Hepatocyte (in vitro differentiated cells): ENCODE measurements around the gene HMG20A. TPM values are rescaled to one million over a fixed set of nuclear protein-coding genes. Genes with fewer than 3 reads are reported as not detected.

Experiments used
- DNase-seq: peaks from one replicate; pipeline ENCODE4 v3.0.0-alpha.2; 2016; ENCODE audit warnings: low spot score
- H2AFZ ChIP-seq: fragments of 200-600 bp; sonication (generic); 2 replicates; pipeline ENCODE4 v1.6.0; 2016; ENCODE audit warnings: antibody characterized with exemption, mild to moderate bottlenecking
- H3K27ac ChIP-seq: fragments of 200-600 bp; sonication (generic); 2 replicates; pipeline ENCODE4 v1.5.1; 2016; ENCODE audit warnings: mild to moderate bottlenecking
- H3K27me3 ChIP-seq: fragments of 200-600 bp; sonication (generic); 2 replicates; pipeline ENCODE4 v1.6.1; 2016
- H3K36me3 ChIP-seq: fragments of 200-600 bp; sonication (generic); replicated peaks from 2 replicates; pipeline ENCODE4 v1.5.1; 2016; ENCODE audit warnings: low read depth; ENCODE audit not compliant: insufficient read depth
- H3K4me1 ChIP-seq: fragments of 200-600 bp; sonication (generic); 2 replicates; pipeline ENCODE4 v1.5.1; 2016; ENCODE audit warnings: mild to moderate bottlenecking, moderate library complexity; ENCODE audit not compliant: insufficient read depth
- H3K4me2 ChIP-seq: fragments of 200-600 bp; sonication (generic); 2 replicates; pipeline ENCODE4 v1.6.0; 2016
- H3K4me3 ChIP-seq: fragments of 200-600 bp; sonication (generic); 2 replicates; pipeline ENCODE4 v1.5.1; 2016; ENCODE audit warnings: mild to moderate bottlenecking
- H3K79me2 ChIP-seq: fragments of 200-600 bp; sonication (generic); 2 replicates; pipeline ENCODE4 v1.6.0; 2017; ENCODE audit warnings: mild to moderate bottlenecking
- H3K9me2 ChIP-seq: fragments of 200-600 bp; sonication (generic); replicated peaks from 2 replicates; pipeline ENCODE4 v1.6.0; 2017; ENCODE audit warnings: mild to moderate bottlenecking; ENCODE audit not compliant: insufficient read depth
- H3K9me3 ChIP-seq: fragments of 200-600 bp; sonication (generic); 2 replicates; pipeline ENCODE4 v1.5.1; 2016; ENCODE audit warnings: low read depth, mild to moderate bottlenecking
- H4K20me1 ChIP-seq: fragments of 200-600 bp; sonication (generic); 2 replicates; pipeline ENCODE4 v1.6.0; 2016; ENCODE audit warnings: mild to moderate bottlenecking; ENCODE audit not compliant: insufficient read depth, poor library complexity, severe bottlenecking
- EZH2 ChIP-seq: fragments of 200-600 bp; sonication (generic); IDR thresholded peaks from 2 replicates; pipeline ENCODE4 v1.6.1; 2016; ENCODE audit warnings: antibody characterized with exemption, mild to moderate bottlenecking, borderline replicate concordance
- EZH2phosphoT487 ChIP-seq: fragments of 200-600 bp; sonication (generic); IDR thresholded peaks from one replicate; pipeline ENCODE4 v1.6.1; 2018; ENCODE audit warnings: antibody characterized with exemption, mild to moderate bottlenecking, low read depth, moderate library complexity; ENCODE audit not compliant: unreplicated experiment, severe bottlenecking
- WGBS: methylation state at CpG from one replicate; pipeline ENCODE4 v1.1.6; 2016; ENCODE audit warnings: low lambda C conversion rate; ENCODE audit errors: missing lambda C conversion rate; 5-methylcytosine and 5-hydroxymethylcytosine counted together
- polyA plus RNA-seq: library from polyadenylated mRNA; unstranded; fragments of >200 nt; fragmentation: Nextera tagmentation; extraction: Ambion mirVana; gene quantifications from 2 replicates; pipeline ENCODE4 v1.2.1, GENCODE V29; 2016
- total RNA-seq: library from RNA; depleted of rRNA; stranded (reverse); fragments of >200 nt; gene quantifications from 2 replicates; pipeline ENCODE4 v1.2.3, GENCODE V29; 2014
- TF ChIP-seq, protein P1 (sequence below): fragments of 200-600 bp; sonication (generic); IDR thresholded peaks from 2 replicates; pipeline ENCODE4 v1.5.1; 2016; ENCODE audit warnings: antibody characterized with exemption, mild to moderate bottlenecking; ENCODE audit not compliant: poor library complexity

Gene HMG20A
- total and polyA plus RNA-seq, 2 experiments from 2014 or later, result 20.3 to 35.0 TPM

DNA sequence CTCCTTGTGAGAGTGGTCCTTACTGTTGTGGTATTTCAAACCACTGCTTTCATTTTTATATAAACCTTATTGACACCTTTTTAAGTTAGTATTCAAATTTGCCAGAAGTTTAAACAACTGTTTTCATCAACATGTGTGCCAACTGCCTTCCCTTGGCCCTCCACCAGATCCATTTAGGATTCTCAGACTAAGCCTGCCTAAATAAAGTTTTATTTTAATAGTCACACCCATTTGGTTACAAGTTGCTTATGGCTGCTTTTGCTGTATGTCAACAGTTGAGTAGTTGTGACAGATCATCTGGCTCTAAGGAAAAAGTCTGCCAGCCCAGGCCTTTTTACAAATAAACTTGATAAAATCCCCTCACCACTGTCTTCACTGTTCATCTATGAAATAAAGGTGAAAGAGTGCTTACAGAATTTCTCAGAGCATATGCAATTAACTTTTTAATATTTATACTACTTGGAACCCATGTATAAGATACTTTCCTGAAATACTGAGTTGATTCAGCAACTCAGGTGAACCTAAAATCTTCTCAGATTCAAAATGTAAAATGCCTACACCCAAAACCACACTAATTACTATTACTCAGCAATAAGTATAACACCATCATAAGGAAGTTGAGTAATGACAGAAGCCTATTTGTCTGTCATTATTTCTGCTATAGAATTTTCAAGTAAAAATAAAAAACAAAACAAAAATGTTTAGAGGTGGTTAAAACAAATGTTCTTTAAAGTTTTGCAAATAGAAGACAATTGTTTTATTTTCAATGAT lies 35.9 kb upstream of the HMG20A start:
- Histone ChIP-seq H3K4me1 (no peaks in the 10 kb centered on the region), H4K20me1 (peaks cover 44% of the 10 kb centered on the region), H3K27me3 (no peaks in the 10 kb centered on the region), H3K9me2 (no peaks in the 10 kb centered on the region), H3K27ac (no peak overlapping the region), H2AFZ (no peak overlapping the region), H3K79me2 (peaks cover 97% of the 10 kb centered on the region), H3K4me2 (no peak overlapping the region), H3K4me3 (no peak overlapping the region), H3K36me3 (no peaks in the 10 kb centered on the region), H3K9me3 (no peaks in the 10 kb centered on the region)
- no peak for DNase-seq
- TF ChIP-seq EZH2phosphoT487, result no peak
- no peak for TF ChIP-seq EZH2
- TF ChIP-seq, protein P1, sequence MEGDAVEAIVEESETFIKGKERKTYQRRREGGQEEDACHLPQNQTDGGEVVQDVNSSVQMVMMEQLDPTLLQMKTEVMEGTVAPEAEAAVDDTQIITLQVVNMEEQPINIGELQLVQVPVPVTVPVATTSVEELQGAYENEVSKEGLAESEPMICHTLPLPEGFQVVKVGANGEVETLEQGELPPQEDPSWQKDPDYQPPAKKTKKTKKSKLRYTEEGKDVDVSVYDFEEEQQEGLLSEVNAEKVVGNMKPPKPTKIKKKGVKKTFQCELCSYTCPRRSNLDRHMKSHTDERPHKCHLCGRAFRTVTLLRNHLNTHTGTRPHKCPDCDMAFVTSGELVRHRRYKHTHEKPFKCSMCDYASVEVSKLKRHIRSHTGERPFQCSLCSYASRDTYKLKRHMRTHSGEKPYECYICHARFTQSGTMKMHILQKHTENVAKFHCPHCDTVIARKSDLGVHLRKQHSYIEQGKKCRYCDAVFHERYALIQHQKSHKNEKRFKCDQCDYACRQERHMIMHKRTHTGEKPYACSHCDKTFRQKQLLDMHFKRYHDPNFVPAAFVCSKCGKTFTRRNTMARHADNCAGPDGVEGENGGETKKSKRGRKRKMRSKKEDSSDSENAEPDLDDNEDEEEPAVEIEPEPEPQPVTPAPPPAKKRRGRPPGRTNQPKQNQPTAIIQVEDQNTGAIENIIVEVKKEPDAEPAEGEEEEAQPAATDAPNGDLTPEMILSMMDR, result no peak

DNA sequence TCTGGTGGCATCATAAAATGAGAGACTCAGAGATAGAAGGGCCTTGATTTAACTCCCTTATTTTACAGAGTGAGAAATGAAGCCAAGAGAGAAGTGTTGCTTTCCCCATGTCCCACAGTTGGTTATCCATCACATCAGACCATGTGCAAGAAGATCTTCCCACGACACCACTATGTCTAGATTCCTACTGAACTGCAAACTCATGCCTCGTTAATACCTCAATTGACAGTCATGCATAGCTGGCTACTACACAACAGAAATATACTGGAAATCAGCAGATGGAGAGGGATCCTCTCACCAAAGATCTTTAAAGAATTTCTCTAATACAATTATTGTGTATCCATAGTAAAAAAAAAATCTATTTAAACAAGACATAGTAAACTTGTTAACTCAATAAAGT lies 34.1 kb upstream of the HMG20A start:
- Histone ChIP-seq H3K27ac (no peak overlapping the region), H3K4me2 (no peak overlapping the region), H3K4me1 (no peaks in the 10 kb centered on the region), H2AFZ (no peak overlapping the region), H3K9me2 (no peaks in the 10 kb centered on the region), H3K9me3 (no peaks in the 10 kb centered on the region), H4K20me1 (peaks cover 55% of the 10 kb centered on the region), H3K79me2 (peaks cover 97% of the 10 kb centered on the region), H3K36me3 (no peaks in the 10 kb centered on the region), H3K27me3 (no peaks in the 10 kb centered on the region), H3K4me3 (no peak overlapping the region)
- 96% methylated on average over 2 of the region's 2 CpGs for WGBS
- TF ChIP-seq EZH2phosphoT487, result no peak
- TF ChIP-seq, protein P1, result no peak
- TF ChIP-seq EZH2, result no peak
- no peak for DNase-seq

DNA sequence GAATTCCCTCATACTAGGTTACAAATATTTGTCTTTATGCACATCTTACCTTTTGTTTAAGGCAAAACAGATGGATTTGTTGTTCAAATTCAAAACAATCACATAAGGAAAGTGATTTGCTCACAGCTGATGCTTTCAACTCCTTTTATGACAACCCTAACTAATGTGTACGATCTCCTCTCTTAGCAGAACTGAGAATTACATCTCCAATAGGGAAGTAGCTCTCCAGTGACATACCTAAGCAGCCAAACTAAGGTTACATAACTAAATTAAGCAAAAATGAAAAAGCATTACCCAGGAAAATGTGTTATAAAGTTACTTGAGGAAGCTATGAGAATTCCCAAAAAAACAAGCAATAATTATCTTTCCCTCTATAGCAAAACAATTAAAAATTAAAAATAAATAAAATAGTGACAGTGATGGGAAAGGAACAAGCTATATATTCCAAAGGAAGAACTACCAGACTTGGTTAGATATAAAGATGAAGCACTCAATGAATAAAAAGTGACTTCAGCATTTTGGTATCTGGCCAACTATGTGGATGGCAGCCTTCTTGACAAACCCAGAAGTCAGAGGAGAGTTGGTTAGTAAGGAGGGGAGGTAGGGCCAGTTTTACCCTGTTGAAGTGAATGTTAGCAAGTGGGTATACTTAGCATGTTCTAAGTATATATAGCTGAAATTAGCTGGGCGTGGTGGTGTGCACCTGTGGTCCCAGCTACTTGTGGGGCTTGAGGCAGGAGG lies 33.2 kb upstream of the HMG20A start:
- Histone ChIP-seq H3K27ac (no peak overlapping the region), H3K4me3 (no peak overlapping the region), H3K79me2 (peaks cover 97% of the 10 kb centered on the region), H3K9me3 (no peaks in the 10 kb centered on the region), H4K20me1 (peaks cover 64% of the 10 kb centered on the region), H3K4me2 (no peak overlapping the region), H2AFZ (no peak overlapping the region), H3K9me2 (no peaks in the 10 kb centered on the region), H3K4me1 (no peaks in the 10 kb centered on the region), H3K27me3 (no peaks in the 10 kb centered on the region), H3K36me3 (no peaks in the 10 kb centered on the region)
- TF ChIP-seq EZH2 (no peak), EZH2phosphoT487 (no peak)
- TF ChIP-seq, protein P1, result no peak
- DNase-seq, result no peak
- 93% methylated on average over 2 of the region's 2 CpGs for WGBS
